ENCODE results near the gene HOXB5.

GRCh38 chr17:48615963-48616716, 22.6 kb upstream of the HOXB5 start:
- TF ChIP-seq, protein P1, sequence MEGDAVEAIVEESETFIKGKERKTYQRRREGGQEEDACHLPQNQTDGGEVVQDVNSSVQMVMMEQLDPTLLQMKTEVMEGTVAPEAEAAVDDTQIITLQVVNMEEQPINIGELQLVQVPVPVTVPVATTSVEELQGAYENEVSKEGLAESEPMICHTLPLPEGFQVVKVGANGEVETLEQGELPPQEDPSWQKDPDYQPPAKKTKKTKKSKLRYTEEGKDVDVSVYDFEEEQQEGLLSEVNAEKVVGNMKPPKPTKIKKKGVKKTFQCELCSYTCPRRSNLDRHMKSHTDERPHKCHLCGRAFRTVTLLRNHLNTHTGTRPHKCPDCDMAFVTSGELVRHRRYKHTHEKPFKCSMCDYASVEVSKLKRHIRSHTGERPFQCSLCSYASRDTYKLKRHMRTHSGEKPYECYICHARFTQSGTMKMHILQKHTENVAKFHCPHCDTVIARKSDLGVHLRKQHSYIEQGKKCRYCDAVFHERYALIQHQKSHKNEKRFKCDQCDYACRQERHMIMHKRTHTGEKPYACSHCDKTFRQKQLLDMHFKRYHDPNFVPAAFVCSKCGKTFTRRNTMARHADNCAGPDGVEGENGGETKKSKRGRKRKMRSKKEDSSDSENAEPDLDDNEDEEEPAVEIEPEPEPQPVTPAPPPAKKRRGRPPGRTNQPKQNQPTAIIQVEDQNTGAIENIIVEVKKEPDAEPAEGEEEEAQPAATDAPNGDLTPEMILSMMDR (conservative IDR thresholded peaks at IDR 0.05; ENCODE audit: low read depth, low read length): no peak
- no peak for TF ChIP-seq MAZ (IDR thresholded peaks at IDR 0.05; ENCODE audit: borderline replicate concordance, low read depth, low read length)
- TF ChIP-seq FOS (IDR thresholded peaks at IDR 0.05; ENCODE audit: low read depth, low read length): no peak
- TF ChIP-seq POLR2A (IDR thresholded peaks at IDR 0.05; ENCODE audit: low read depth, low read length): no peak
- no peak for TF ChIP-seq RAD21 (IDR thresholded peaks at IDR 0.05; ENCODE audit: low read length)
- TF ChIP-seq CEBPB (IDR thresholded peaks at IDR 0.05; ENCODE audit: low read depth, low read length): no peak
- TF ChIP-seq USF2 (IDR thresholded peaks at IDR 0.05; ENCODE audit: low read depth, low read length): no peak
- no peak for TF ChIP-seq BHLHE40 (IDR thresholded peaks at IDR 0.05; ENCODE audit: low read depth, low read length)
